HepG2 (cell line): ENCODE data around the gene PRMT5. TPM values are rescaled to one million over a fixed set of nuclear protein-coding genes. Genes with fewer than 3 reads are reported as not detected.
A peak's percentile ranks its signal among the peaks of the same experiment; 100 is the strongest.

Source experiments
- ATF1 ChIP-seq: IDR thresholded peaks from 2 replicates; pipeline ENCODE4 v1.6.1; 2016; ENCODE audit warnings: mild to moderate bottlenecking, control low read depth
- ELF1 ChIP-seq: sonication (generic); formaldehyde crosslinking; IDR thresholded peaks from 2 replicates; pipeline ENCODE4 v1.4.0; 2020; ENCODE audit warnings: missing genetic modification reagents
- ELF3 ChIP-seq: IDR thresholded peaks from 2 replicates; pipeline ENCODE4 v1.6.1; 2016; ENCODE audit warnings: missing genetic modification reagents, missing compliant biosample characterization
- HMGXB3 ChIP-seq: sonication (generic); formaldehyde crosslinking; IDR thresholded peaks from 2 replicates; pipeline ENCODE4 v1.4.0; 2020; ENCODE audit warnings: missing genetic modification reagents, borderline replicate concordance
- IRF2 ChIP-seq: IDR thresholded peaks from 2 replicates; pipeline ENCODE4 v1.6.1; 2018; ENCODE audit warnings: missing genetic modification reagents, missing compliant biosample characterization
- KLF11 ChIP-seq: IDR thresholded peaks from 2 replicates; pipeline ENCODE4 v1.6.1; 2016; ENCODE audit warnings: missing compliant biosample characterization
- REPIN1 ChIP-seq: sonication (generic); formaldehyde crosslinking; IDR thresholded peaks from 2 replicates; pipeline ENCODE4 v1.8.0; 2022; ENCODE audit warnings: missing genetic modification reagents, low read depth, mild to moderate bottlenecking, borderline replicate concordance
- RNF219 ChIP-seq: sonication (generic); formaldehyde crosslinking; IDR thresholded peaks from 2 replicates; pipeline ENCODE4 v1.5.0; 2020; ENCODE audit warnings: mild to moderate bottlenecking, missing genetic modification reagents
- SNAPC5 ChIP-seq: sonication (generic); formaldehyde crosslinking; IDR thresholded peaks from 2 replicates; pipeline ENCODE4 v1.8.1; 2023; ENCODE audit warnings: mild to moderate bottlenecking, missing genetic modification reagents, borderline replicate concordance
- SRSF4 ChIP-seq: fragments of 200-400 bp; formaldehyde crosslinking; IDR thresholded peaks from one replicate; pipeline ENCODE4 v1.6.1; 2018; ENCODE audit warnings: mild to moderate bottlenecking, low read depth, low read length, moderate library complexity; ENCODE audit not compliant: poor library complexity, severe bottlenecking
- TARDBP ChIP-seq: sonication (generic); formaldehyde crosslinking; IDR thresholded peaks from 2 replicates; pipeline ENCODE4 v1.8.0; 2022; ENCODE audit warnings: mild to moderate bottlenecking, missing genetic modification reagents
- ZBTB44 ChIP-seq: sonication (generic); formaldehyde crosslinking; IDR thresholded peaks from 2 replicates; pipeline ENCODE4 v1.4.0; 2020; ENCODE audit warnings: missing genetic modification reagents
- ZBTB7B ChIP-seq: sonication (generic); formaldehyde crosslinking; IDR thresholded peaks from 2 replicates; pipeline ENCODE4 v1.4.0; 2020; ENCODE audit warnings: missing genetic modification reagents
- ZNF253 ChIP-seq: sonication (generic); formaldehyde crosslinking; IDR thresholded peaks from 2 replicates; pipeline ENCODE4 v1.8.0; 2022; ENCODE audit warnings: mild to moderate bottlenecking, missing genetic modification reagents, borderline replicate concordance
- ZNF282 ChIP-seq: fragments of 450-650 bp; IDR thresholded peaks from 2 replicates; pipeline ENCODE4 v1.6.1; 2018; ENCODE audit not compliant: partially characterized antibody
- ZNF329 ChIP-seq: sonication (generic); formaldehyde crosslinking; IDR thresholded peaks from 2 replicates; pipeline ENCODE4 v1.9.0; 2021; ENCODE audit warnings: low read depth, mild to moderate bottlenecking, missing genetic modification reagents
- ZNF570 ChIP-seq: sonication (generic); formaldehyde crosslinking; IDR thresholded peaks from 2 replicates; pipeline ENCODE4 v1.4.0; 2020; ENCODE audit warnings: mild to moderate bottlenecking, missing genetic modification reagents, borderline replicate concordance
- ZNF678 ChIP-seq: sonication (generic); formaldehyde crosslinking; IDR thresholded peaks from 2 replicates; pipeline ENCODE4 v1.4.0; 2020; ENCODE audit warnings: mild to moderate bottlenecking, missing genetic modification reagents
- ZNF724P ChIP-seq: sonication (generic); formaldehyde crosslinking; IDR thresholded peaks from 2 replicates; pipeline ENCODE4 v1.8.0; 2022; ENCODE audit warnings: missing genetic modification reagents, borderline replicate concordance
- ZNF790 ChIP-seq: sonication (generic); formaldehyde crosslinking; IDR thresholded peaks from 2 replicates; pipeline ENCODE4 v1.8.0; 2022; ENCODE audit warnings: missing genetic modification reagents, mild to moderate bottlenecking, borderline replicate concordance
- ZNF83 ChIP-seq: sonication (generic); formaldehyde crosslinking; IDR thresholded peaks from 2 replicates; pipeline ENCODE4 v1.4.0; 2020; ENCODE audit warnings: missing genetic modification reagents, mild to moderate bottlenecking, borderline replicate concordance
- polyA plus RNA-seq, 8 experiments: library from polyadenylated mRNA; depleted of rRNA in 3 of 8; stranded (reverse) in 7 of 8; unstranded in 1 of 8; fragments of >200 nt; fragmentation: Illumina TruSeq in 4 of 8; extraction: Trizol in 4 of 8; gene quantifications; 2 replicates each; pipeline versions ENCODE4 v1.2.1 to v1.2.3, GENCODE V29; 2011 to 2016; ENCODE audit warnings: low read depth in 4 of 8, missing spikeins in 1 of 8, mixed read lengths in 1 of 8; ENCODE audit not compliant: insufficient read depth in 1 of 8
- total RNA-seq, 5 experiments: library from RNA; depleted of rRNA; stranded (reverse); fragments of >200 nt; fragmentation: Illumina TruSeq; extraction: Trizol; gene quantifications; 2 replicates each; pipeline ENCODE4 v1.2.3, GENCODE V29; 2016; ENCODE audit warnings: low read depth in 1 of 5

The PRMT5 gene
- total and polyA plus RNA-seq, 2 of the 13 experiments (the other 11 are each of a cell fraction or from before 2014, with no cell fraction given): 210 to 354 TPM

GRCh38 chr14:22977684-22978486 is 48.7 kb upstream of the PRMT5 start (continued):
- TF ChIP-seq RNF219 (CRISPR knock-in tag): no peak
- TF ChIP-seq ELF3 (CRISPR knock-in tag): peak; percentile 91
- TF ChIP-seq ZBTB7B (CRISPR knock-in tag): peak; percentile 100
- TF ChIP-seq KLF11: 0 out of 2 replicates have a peak, but pooled peaks have one; percentile 17
- 0 out of 2 replicates have a peak, but pooled peaks have one; percentile 57 for TF ChIP-seq ZNF570 (CRISPR knock-in tag)
- TF ChIP-seq HMGXB3: peak; percentile 64
- no peak for TF ChIP-seq ATF1
- no peak for TF ChIP-seq ZNF253
- no peak for TF ChIP-seq ZBTB44 (CRISPR knock-in tag)
- no peak for TF ChIP-seq SRSF4
- no peak for TF ChIP-seq ELF1 (CRISPR knock-in tag)
- TF ChIP-seq SNAPC5 (CRISPR knock-in tag): no peak
- TF ChIP-seq ZNF83: peak; percentile 91
- 0 out of 2 replicates have a peak, but pooled peaks have one; percentile 40 for TF ChIP-seq ZNF678 (CRISPR knock-in tag)
- no peak for TF ChIP-seq ZNF790
- peak; percentile 76; the same call in 1 of the 2 replicates for TF ChIP-seq ZNF724P (CRISPR knock-in tag)
- TF ChIP-seq TARDBP (CRISPR knock-in tag): no peak
- TF ChIP-seq IRF2 (CRISPR knock-in tag): peak; percentile 95
- no peak for TF ChIP-seq ZNF329
- peak; percentile 19 for TF ChIP-seq ZNF282
- TF ChIP-seq REPIN1: no peak
